ENCODE data around the gene KIF2C.
"Not testable (repeated sequence)": the region's sequence is repeated elsewhere in the genome, so short reads cannot be mapped to it uniquely, and the experiment has no call there.

KIF2C gene

GRCh38 chr1:44739307-44740178 lies at the start of gene KIF2C:
KIF2C (plus strand) TSS chr1:44739837; CDS start chr1:44739933, 96 bp downstream.
- DNase-seq: peak; percentile 96

DNA sequence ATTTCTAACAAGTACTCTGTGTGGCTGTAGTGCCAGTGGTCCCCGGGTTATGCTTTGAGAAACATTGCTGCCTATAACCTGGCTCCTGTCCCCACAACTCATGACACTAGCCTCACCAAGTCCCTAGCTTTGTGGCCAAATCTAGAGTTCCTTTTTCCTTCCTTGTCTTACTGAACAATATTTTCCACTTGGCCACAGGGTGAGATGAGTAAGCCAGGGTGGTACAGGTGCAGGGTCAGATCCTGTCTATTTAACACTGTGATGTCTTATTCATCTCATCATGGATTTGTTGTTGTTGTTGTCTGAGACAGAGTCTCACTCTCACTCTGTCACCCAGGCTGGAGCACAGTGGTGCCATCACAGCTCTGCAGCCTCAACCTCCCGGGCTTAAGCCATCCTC lies 46.5 kb upstream of the KIF2C start:
- DNase-seq: no peak

- DNase-seq: no peak
Measured at GRCh38 chr1:44693900-44694299, 45.7 kb upstream of the KIF2C start.

DNA sequence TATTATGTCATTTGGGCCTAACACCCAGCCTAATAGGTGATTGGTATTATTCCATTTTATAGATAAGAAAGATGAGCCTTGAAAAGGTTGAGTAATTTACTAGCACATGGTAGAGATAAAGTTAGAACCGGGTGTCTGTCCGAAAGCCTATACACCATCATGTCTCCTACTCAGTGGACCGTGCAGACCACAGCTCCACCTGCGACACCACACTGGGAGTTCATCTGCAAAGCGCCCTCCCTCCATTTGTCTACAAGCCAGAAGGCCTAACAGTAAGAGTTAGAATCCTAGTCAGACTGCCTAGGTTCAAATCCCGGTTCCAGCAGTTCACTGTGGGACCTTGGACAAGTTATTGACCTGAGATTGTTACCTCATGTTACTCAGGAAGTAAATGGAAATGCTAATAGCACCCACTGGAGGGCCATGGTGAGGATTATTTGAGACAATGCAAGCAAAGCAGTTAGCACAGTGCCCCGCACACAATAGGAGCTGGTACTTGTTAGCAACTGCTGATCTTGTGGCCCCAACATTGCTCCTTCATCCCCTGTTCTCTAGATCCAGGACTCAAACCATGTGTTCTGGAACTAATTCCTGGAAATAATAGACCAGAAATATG lies 44.7 kb upstream of the KIF2C start:
- DNase-seq: no peak

GRCh38 chr1:44695671-44696070 lies 44.0 kb upstream of the KIF2C start:
- no peak for DNase-seq

GRCh38 chr1:44696101-44696500 lies 43.5 kb upstream of the KIF2C start:
- DNase-seq: no peak

GRCh38 chr1:44696789-44697345 lies 42.8 kb upstream of the KIF2C start:
- peak; percentile 44 for DNase-seq

DNA sequence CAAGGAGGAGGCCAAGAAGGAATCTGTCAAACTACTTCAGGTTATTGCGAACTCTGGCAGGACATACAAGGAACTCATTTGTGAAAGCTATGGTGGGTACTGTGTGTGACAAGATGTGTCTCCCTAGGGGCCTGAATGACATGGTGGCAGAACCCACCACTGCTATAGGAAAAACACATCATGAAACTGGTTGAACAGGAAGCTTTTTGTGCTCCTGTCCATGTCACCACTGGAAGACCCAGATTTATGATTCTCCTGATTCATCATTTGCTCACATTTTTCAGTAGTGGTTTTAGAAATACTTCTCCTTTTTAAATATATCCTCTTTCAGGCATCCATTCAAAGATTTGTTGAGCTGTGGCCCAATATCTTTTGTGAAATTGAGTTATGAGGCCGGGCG lies 41.5 kb upstream of the KIF2C start:
- DNase-seq: no peak

DNA sequence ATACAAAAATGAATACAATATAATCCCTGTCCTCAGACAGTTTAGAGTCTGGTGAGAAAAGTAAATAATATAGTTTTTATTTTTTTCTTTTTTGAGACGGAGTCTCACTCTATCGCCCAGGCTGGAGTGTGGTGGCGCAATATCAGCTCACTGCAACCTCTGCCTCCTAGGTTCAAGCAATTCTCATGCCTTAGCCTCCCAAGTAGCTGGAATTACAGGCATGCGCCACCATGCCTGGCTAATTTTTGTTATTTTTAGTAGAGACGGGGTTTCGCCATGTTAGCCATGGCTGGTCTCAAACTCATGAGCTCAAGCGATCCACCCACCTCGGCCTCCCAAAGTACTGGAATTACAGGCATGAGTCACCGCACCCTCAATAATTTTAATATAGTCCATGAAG lies 40.3 kb upstream of the KIF2C start:
- not testable (repeated sequence) for DNase-seq

DNA sequence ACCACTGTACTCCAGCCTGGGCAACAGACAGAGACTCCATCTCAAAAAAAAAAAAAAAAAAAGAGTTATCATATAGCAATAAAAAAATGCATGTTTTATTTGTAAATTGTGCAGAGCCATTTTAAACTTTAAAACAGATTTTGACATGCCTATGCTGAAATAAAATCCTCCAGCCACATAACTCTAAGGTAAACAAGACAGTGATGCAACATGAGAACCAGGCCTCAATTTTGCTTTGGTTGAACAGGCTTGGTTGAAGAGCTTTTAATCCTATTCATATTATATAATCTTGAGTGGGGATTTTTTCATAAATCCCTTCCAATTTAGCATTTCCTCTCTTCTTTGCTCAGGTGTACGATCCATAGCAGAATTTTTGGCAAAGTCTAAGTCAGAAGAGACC lies 39.1 kb upstream of the KIF2C start:
- DNase-seq: no peak

- no peak for DNase-seq
Measured at GRCh38 chr1:44701141-44701573, 38.5 kb upstream of the KIF2C start.

GRCh38 chr1:44705470-44705869 lies 34.2 kb upstream of the KIF2C start:
- no peak for DNase-seq

GRCh38 chr1:44705938-44706337 lies 33.7 kb upstream of the KIF2C start:
- DNase-seq: no peak

DNA sequence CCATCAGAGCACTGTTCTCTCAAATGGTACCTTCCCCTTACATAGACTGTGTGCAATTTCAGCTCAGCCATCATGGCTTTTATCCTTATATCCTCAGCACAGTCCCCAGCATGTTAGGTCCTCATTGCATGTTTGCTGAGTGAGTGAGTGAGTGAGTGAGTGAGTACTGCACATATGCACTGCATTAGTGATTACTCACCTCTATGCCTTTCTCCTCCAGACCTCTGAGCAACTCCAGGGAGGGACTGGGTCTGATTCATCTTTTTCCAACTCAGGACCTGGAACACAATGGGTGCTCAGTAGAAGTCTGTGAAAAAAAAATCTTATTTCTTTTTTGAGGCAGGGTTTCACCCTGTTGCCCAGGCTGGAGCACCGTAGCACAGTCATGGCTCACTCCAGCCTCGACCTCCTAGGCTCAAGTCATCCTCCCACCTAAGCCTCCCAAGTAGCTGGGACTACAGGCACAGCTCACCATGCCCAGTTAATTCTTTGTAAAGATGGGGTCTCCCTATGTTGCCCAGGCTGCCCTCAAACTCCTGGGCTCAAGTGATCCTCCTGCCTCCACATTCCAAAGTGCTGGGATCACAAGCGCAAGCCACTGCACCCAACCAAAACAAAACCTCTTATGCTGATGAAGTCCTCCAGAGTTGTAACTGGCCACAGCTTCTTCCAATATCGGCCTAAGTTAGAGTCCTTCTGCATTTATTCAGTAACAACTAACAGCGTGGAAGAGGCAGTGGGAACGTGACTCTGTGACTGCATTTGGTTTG lies 32.3 kb upstream of the KIF2C start:
- no peak for DNase-seq

DNA sequence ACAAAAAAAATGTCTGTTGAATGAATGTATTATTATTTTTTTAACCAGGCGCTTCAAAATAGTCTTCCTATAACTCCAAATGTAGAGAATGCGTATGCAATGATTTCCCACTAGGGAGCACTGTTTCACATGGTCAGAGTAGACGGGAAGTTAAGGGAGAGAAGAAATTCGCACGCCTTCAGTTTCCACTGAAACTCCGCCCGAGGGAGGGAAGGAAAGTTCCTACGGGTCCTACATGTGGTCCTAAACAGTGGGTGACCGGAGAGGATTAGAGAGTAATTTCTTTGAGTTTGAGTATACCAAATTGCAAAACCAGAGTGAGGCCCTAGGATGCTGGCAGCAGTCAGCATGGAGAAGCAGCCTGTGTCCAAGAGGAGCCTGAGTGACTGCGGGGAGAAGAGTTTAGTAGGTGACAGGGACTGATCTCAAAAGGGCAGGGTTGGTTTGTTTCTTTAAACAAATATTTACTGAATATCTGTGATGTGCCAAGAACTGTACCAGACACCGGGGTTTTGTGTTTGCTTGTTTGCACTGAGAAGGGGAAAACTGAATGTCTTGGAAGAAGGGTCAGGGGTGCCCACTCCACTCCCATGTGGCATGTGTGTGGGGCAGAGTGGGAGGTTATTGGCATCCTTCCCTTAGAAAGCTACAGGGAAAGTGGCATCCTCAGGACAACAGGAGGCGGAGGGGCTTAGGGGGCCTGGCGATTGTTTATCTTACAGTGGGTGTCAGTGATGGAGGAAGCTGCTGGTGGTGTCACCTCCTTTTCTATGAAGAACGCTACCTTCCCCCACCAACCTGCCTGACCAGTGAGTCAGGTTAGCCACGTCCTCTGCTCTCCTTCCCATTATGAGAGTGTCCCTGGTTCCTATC lies 31.4 kb upstream of the KIF2C start:
- DNase-seq: peak; percentile 70

DNA sequence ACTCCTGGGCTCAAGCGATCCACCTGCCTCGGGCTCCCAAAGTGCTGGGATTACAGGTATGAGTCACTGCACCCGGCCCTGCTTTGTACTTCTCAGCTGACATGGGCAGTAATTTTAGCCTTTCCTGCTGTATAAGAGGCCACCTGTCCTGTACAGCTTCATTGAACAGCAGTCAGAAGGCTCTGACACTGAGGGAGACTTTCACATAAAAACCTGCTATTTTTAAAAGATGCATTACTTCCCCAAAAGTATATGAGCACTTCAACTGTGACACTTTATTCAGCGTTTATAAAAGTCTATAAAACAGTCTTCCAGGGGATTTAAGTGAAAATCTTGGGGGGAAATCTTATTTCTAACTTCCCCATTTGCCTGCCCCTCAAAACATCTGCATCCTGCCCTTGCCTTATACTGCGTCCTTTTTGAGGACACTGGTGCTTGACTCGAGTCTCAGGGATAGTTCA lies 26.3 kb upstream of the KIF2C start:
- DNase-seq: no peak

GRCh38 chr1:44714532-44714931 lies 25.1 kb upstream of the KIF2C start:
- no peak for DNase-seq

DNA sequence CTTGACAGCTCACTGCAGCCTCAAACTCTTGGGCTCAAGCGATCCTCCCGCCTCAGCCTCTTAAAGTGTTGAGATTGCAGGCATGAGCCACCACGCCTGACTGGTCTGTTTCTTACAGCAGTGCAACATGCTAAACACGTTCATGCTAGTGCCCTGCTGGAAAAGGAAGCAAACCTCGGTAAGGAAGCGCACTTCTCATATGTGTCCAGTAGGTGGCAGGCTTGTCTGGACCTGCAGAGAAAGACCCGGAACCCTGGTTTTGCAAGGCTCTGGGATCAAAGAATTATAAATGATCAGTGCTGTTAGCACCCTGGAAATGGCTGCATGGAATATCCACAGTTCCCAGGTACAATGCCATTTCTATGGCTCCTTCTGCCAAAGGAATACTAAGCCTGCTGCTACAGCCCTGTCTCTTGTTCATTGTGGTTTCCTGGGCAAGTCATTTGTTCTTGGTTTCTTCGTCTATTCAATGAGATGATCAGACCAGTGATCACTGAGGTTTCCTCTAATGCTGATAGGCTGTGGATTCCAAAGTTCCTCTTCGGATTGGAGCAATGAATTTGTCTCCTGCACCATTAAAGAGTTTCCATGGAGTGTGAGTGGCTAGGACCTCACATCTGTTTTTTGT lies 24.6 kb upstream of the KIF2C start:
- peak; percentile 82 for DNase-seq

GRCh38 chr1:44717156-44717555 lies 22.5 kb upstream of the KIF2C start:
- no peak for DNase-seq

DNA sequence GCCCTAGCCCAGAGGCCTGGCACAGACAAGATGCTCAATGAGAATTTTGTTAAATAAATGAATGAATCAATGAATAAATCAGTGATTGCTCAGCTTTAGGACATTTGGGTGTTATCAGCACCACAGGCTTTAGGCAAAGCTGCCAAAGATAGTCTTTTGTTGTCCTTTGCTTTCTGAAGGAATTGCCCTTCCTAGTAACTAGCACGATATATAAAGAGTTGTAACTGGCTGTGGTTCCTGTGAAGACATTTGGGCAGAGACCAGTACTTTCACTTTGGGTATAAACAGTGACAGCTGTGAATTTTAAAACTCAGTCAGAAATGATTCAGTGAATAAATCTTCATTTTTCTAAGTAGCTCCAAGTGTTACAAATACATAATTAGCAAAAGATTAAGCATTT lies 22.0 kb upstream of the KIF2C start:
- no peak for DNase-seq

DNA sequence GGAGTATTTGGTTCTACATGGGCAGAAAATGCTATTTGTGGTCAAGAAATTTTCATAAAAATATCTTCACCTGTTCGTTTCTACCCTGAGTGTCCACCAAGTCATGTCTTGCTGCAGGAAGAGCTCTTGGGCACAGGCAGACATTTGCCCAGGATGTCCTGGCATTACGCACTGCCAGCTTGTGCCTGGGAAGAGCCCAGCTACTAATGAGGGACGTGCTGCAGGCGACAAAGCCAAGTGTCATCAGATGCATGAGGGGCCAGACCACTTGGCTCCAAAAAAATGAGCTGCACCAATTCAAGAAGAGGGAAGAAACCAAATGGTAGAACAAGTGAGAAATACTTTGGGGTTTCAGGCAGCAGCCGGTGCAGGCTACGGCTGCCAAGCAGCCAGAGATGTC lies 21.5 kb upstream of the KIF2C start:
- no peak for DNase-seq

GRCh38 chr1:44719318-44719717 lies 20.3 kb upstream of the KIF2C start:
- DNase-seq: no peak
